Measurements from ENCODE around the gene MYH7.

Gene MYH7

GRCh38 chr14:23365732-23366425 is 69.6 kb downstream of the MYH7 start:
- no peak for DNase-seq

- no peak for DNase-seq
Observed at GRCh38 chr14:23365036-23365731, 70.3 kb downstream of the MYH7 start, which contains the start of gene EFS. TSS of gene EFS (minus strand) at chr14:23365172. CDS start at chr14:23365025, 147 bp downstream.

- DNase-seq: no peak
Observed at GRCh38 chr14:23364164-23365035, 71.1 kb downstream of the MYH7 start.

All from activated naive CD4-positive, alpha-beta T cell treated with Interleukin-2 at 50 U/mL for 16 hours (primary cell).